B cell (primary cell): ENCODE results near the gene BCL2L1. TPM values are rescaled to one million over a fixed set of nuclear protein-coding genes. Genes with fewer than 3 reads are reported as not detected.

Experiments used
- ATAC-seq: fragments of 200-7000 bp; cut with Tn5 transposase; one replicate; pipeline ENCODE4 v1.10.0; 2021; ENCODE audit warnings: low read depth, mild to moderate bottlenecking, moderate number of reproducible peaks, moderate library complexity
- CTCF ChIA-PET: fragments of 350-600 bp; sonication (Branson Sonifier 250); formaldehyde crosslinking; loops from one replicate; lab custom pipeline; 2021; ENCODE audit warnings: antibody characterized with exemption, inconsistent platforms; lab: Charles Lee
- POLR2A ChIA-PET: fragments of 350-600 bp; sonication (Branson Sonifier 250); formaldehyde crosslinking; loops from one replicate; lab custom pipeline; 2021; ENCODE audit warnings: antibody characterized with exemption; lab: Charles Lee
- DNase-seq: peaks from one replicate; pipeline ENCODE4 v3.0.0; 2013
- H2AFZ ChIP-seq: 2 replicates; pipeline ENCODE4 v1.6.1; 2012; ENCODE audit warnings: mild to moderate bottlenecking, low read depth, low read length; ENCODE audit not compliant: insufficient read depth, poor library complexity, severe bottlenecking
- H3K27ac ChIP-seq, 2 donors: 1 replicate in 1 of 2; 2 replicates in 1 of 2; pipeline ENCODE4 v1.5.1; 2012 to 2013; ENCODE audit warnings: low read length in 2 of 2, mild to moderate bottlenecking in 2 of 2, moderate library complexity in 1 of 2
- H3K27me3 ChIP-seq, 4 experiments: fragments of 200-600 bp in 1 of 4; sonication (generic) in 1 of 4; replicated peaks in 1 of 4; 1 replicate in 2 of 4; 2 replicates in 2 of 4; pipeline versions ENCODE4 v1.6.1 to v1.7.0; 2013 to 2016; ENCODE audit warnings: low read length in 3 of 4, mild to moderate bottlenecking in 2 of 4, mixed read lengths in 1 of 4, moderate library complexity in 1 of 4; ENCODE audit not compliant: insufficient read depth in 4 of 4, control insufficient read depth in 3 of 4; ENCODE audit errors: control extremely low read depth in 1 of 4
- H3K36me3 ChIP-seq, 2 experiments: replicated peaks in 1 of 2; 1 replicate in 1 of 2; 2 replicates in 1 of 2; pipeline versions ENCODE4 v1.6.1 to v1.7.1; 2013; ENCODE audit warnings: low read length in 1 of 2; ENCODE audit not compliant: insufficient read depth in 2 of 2, control insufficient read depth in 1 of 2; ENCODE audit errors: control extremely low read depth in 1 of 2, extremely low read depth in 1 of 2
- H3K4me1 ChIP-seq, 2 donors: fragments of 200-600 bp in 1 of 2; sonication (generic) in 1 of 2; 1 replicate in 1 of 2; 2 replicates in 1 of 2; pipeline versions ENCODE4 v1.5.1 to v1.6.1; 2013 to 2017; ENCODE audit warnings: low read length in 2 of 2; ENCODE audit not compliant: control insufficient read depth in 2 of 2, insufficient read depth in 2 of 2
- H3K4me2 ChIP-seq: replicated peaks from 2 replicates; pipeline ENCODE3; 2012; ENCODE audit warnings: mild to moderate bottlenecking, low read depth, low read length; ENCODE audit not compliant: poor library complexity, severe bottlenecking
- H3K4me3 ChIP-seq, 5 experiments: fragments of 200-600 bp in 1 of 5; sonication (generic) in 1 of 5; 1 replicate in 3 of 5; 2 replicates in 2 of 5; pipeline versions ENCODE4 v1.5.1 to v1.7.0; 2011 to 2016; ENCODE audit warnings: low read length in 4 of 5, mild to moderate bottlenecking in 4 of 5, low read depth in 2 of 5, control low read depth in 1 of 5, moderate library complexity in 1 of 5; ENCODE audit not compliant: insufficient read depth in 1 of 5; ENCODE audit errors: control extremely low read depth in 1 of 5, extremely low read depth in 1 of 5
- H3K79me2 ChIP-seq: fragments of 200-600 bp; sonication (generic); one replicate; pipeline ENCODE4 v1.6.0; 2016; ENCODE audit warnings: low read length; ENCODE audit not compliant: control insufficient read depth, insufficient read depth
- H3K9ac ChIP-seq: fragments of 200-600 bp; sonication (generic); 2 replicates; pipeline ENCODE4 v1.6.1; 2017; ENCODE audit warnings: mild to moderate bottlenecking, low read length, moderate library complexity
- H3K9me3 ChIP-seq, 3 donors: one replicate each; pipeline versions ENCODE4 v1.6.1 to v1.7.1; 2013; ENCODE audit warnings: low read length in 2 of 3; ENCODE audit not compliant: control insufficient read depth in 2 of 3, insufficient read depth in 1 of 3; ENCODE audit errors: control extremely low read depth in 1 of 3
- H4K20me1 ChIP-seq: 2 replicates; pipeline ENCODE4 v1.6.0; 2012; ENCODE audit warnings: mild to moderate bottlenecking, low read length; ENCODE audit not compliant: insufficient read depth, control insufficient read depth, poor library complexity, severe bottlenecking
- H3K27ac Mint-ChIP-seq: one replicate; pipeline ENCODE4 v1.8.0; 2021; ENCODE audit warnings: mixed read lengths
- H3K27me3 Mint-ChIP-seq: one replicate; pipeline ENCODE4 v1.8.0; 2021; ENCODE audit warnings: mixed read lengths
- H3K4me1 Mint-ChIP-seq: one replicate; pipeline ENCODE4 v1.8.0; 2021; ENCODE audit warnings: mixed read lengths
- H3K4me3 Mint-ChIP-seq: one replicate; pipeline ENCODE4 v1.8.0; 2021; ENCODE audit warnings: mixed read lengths
- H3K9me3 Mint-ChIP-seq: one replicate; pipeline ENCODE4 v1.8.0; 2022; ENCODE audit warnings: mixed read lengths; ENCODE audit not compliant: insufficient read depth
- CTCF ChIP-seq: fragments of 200-600 bp; IDR thresholded peaks from one replicate; pipeline ENCODE4 v1.8.0; 2022; ENCODE audit warnings: antibody characterized with exemption, mild to moderate bottlenecking
- EZH2 ChIP-seq: IDR thresholded peaks from 2 replicates; pipeline ENCODE4 v1.6.1; 2012; ENCODE audit warnings: borderline replicate concordance, low read depth, mild to moderate bottlenecking, moderate library complexity, low read length; ENCODE audit not compliant: insufficient read depth, poor library complexity, severe bottlenecking
- WGBS: methylation state at CpG from one replicate; pipeline ENCODE4 v1.1.5; 2013; ENCODE audit warnings: missing lambda C conversion rate; ENCODE audit not compliant: insufficient coverage; 5-methylcytosine and 5-hydroxymethylcytosine counted together
- intact Hi-C: fragments of 100-400 bp; cut with micrococcal nuclease; formaldehyde crosslinking; loops from one replicate; pipeline ENCODE4 v1.10.0; 2022
- polyA plus RNA-seq: library from polyadenylated mRNA; depleted of rRNA; stranded (reverse); fragments of >200 nt; gene quantifications from 2 replicates; pipeline ENCODE4 v1.2.3, GENCODE V29; 2012
- total RNA-seq, 2 donors: library from RNA; stranded (reverse); fragments of 120-200 nt in 1 of 2; gene quantifications; 1 replicate in 1 of 2; 2 replicates in 1 of 2; pipeline versions ENCODE4 v1.2.3 to v1.2.4, GENCODE V29; 2013 to 2022

BCL2L1 gene
- total and polyA plus RNA-seq, 2 donors (not counting 1 experiment from before 2014, with no cell fraction given) = 10.1 to 33.0 TPM

- Histone ChIP-seq H3K36me3 (peaks cover 9 to 24% of the 10 kb centered on the region in 2 experiments), H3K4me1 (peaks cover 23 to 33% of the 10 kb centered on the region in 2 donors), H3K27ac (no peak overlapping the region), H3K27me3 (no peaks in the 10 kb centered on the region), H3K9ac (no peak overlapping the region), H3K4me2 (no peak overlapping the region), H3K4me3 (no peak overlapping the region), H2AFZ (no peak overlapping the region), H3K9me3 (no peaks in the 10 kb centered on the region), H3K79me2 (peaks cover 42% of the 10 kb centered on the region), H4K20me1 (no peaks in the 10 kb centered on the region)
- peaks cover 43% of the 10 kb centered on the region for H3K4me1 Mint-ChIP-seq
- no peak overlapping the region for H3K4me3 Mint-ChIP-seq
- no peaks in the 10 kb centered on the region for H3K27me3 Mint-ChIP-seq
- ATAC-seq = no peak
- no peak overlapping the region for H3K27ac Mint-ChIP-seq
- intact Hi-C loops = no loop called here
- H3K9me3 Mint-ChIP-seq = no peaks in the 10 kb centered on the region
- no peak for DNase-seq
- ChIA-PET POLR2A (no interaction called here), CTCF (interaction anchor here (0.6 kb wide), 1 partner anchor 36 kb away, joined by 4 read pairs; no protein-coding TSS in a partner anchor)
- TF ChIP-seq EZH2 (no peak), CTCF (no peak)
- WGBS = 86% methylated on average over 2 of the region's 3 CpGs
These were observed 32.5 kb downstream of the BCL2L1 start for GRCh38 chr20:31690124-31690666.

- H3K4me2 ChIP-seq = no peak overlapping the region
- Mint-ChIP-seq H3K9me3 (no peaks in the 10 kb centered on the region), H3K4me3 (no peak overlapping the region), H3K27me3 (no peaks in the 10 kb centered on the region), H3K27ac (no peak overlapping the region), H3K4me1 (peaks cover 47% of the 10 kb centered on the region)
- TF ChIP-seq CTCF = no peak
- TF ChIP-seq EZH2 = no peak
- no peak overlapping the region for H3K4me3 ChIP-seq
- ChIA-PET POLR2A (no interaction called here), CTCF (interaction anchor here (0.7 kb wide), 1 partner anchor 15 kb away, joined by 3 read pairs; no protein-coding TSS in a partner anchor)
- no peak overlapping the region for H3K27ac ChIP-seq
- no peak overlapping the region for H2AFZ ChIP-seq
- no peaks in the 10 kb centered on the region for H3K27me3 ChIP-seq
- no peaks in the 10 kb centered on the region for H3K9me3 ChIP-seq
- no peak for ATAC-seq
- no peaks in the 10 kb centered on the region for H4K20me1 ChIP-seq
- intact Hi-C loops = no loop called here
- WGBS = no CpG with 5 or more reads among the region's 5 CpGs
- H3K9ac ChIP-seq = no peak overlapping the region
- peaks cover 5 to 24% of the 10 kb centered on the region in 2 experiments for H3K36me3 ChIP-seq
- H3K4me1 ChIP-seq = peaks cover 32 to 42% of the 10 kb centered on the region in 2 donors
- H3K79me2 ChIP-seq = peaks cover 48% of the 10 kb centered on the region
- no peak for DNase-seq
These were observed 33.5 kb downstream of the BCL2L1 start for GRCh38 chr20:31689141-31689540.
